HG03558 (cell line): ENCODE results near the gene ARHGAP27.

ENCODE experiments used
- ATAC-seq: cut with Tn5 transposase; IDR thresholded peaks from one replicate; pipeline ENCODE4 v1.9.1; 2021; ENCODE audit warnings: moderate number of reproducible peaks; ENCODE audit not compliant: unreplicated experiment; ENCODE audit errors: extremely low read depth

Gene ARHGAP27

DNA sequence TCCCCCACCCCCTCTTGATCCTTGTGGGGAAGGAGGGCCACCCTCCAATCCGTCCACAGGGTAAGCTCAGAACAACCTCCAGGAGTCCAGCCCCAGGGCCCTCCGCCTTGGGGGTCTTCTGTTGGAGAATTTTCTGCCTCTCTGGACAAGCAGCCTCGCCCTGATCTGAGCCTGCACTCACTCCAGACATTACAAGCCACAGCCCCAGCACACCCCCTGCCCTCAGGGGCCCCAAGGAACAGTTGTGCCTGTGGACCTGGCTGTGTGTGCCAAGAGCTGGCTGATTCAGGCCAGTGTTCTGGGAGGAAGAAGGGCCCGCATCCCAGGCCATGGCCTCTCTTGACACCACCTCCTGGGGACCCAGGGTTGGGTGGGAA lies 477 bp upstream of the ARHGAP27 start:
- no peak for ATAC-seq

DNA sequence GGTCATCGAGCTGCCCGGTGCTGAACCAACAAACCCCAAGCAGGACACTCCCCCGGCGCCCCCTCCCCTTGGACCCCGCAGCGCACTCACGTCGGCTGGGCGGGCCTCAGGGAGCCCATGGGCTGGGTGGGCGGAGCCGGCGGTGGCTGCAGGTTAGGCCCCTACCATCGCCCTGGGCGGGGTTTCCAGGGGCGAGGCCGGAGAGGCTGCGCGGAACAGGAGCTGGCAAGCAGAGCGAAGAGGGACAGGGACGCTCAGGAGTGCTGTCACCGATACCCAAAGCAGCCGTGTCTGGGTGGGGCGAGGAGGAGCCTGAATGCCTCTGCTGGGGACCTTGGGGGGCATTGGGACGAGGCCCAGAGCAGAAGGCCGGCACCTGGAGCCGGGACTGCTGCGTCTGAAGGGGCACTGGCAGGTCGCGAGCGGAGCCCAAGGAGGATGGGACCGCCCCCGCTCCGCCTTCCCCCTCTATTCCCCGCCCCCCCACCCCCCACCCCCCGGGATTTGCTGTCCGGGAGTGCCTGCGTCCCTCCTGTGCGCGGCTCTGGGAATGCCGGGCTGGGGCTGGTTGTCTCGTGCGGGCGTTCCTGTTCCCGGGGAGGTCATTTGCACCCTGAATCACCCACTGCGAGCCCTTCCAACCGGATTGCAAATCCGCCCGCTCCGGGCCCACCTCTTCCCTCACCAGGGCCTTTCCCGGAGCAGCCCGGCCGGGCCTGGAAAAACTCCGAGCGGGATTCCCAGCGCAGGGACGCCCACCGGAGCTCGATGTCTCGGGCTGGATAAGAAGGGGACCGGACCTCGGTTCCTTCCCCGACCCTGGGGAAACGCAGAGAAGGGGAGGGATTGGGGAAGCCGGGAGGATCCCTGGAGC lies 902 bp downstream of the ARHGAP27 start:
- no peak for ATAC-seq

DNA sequence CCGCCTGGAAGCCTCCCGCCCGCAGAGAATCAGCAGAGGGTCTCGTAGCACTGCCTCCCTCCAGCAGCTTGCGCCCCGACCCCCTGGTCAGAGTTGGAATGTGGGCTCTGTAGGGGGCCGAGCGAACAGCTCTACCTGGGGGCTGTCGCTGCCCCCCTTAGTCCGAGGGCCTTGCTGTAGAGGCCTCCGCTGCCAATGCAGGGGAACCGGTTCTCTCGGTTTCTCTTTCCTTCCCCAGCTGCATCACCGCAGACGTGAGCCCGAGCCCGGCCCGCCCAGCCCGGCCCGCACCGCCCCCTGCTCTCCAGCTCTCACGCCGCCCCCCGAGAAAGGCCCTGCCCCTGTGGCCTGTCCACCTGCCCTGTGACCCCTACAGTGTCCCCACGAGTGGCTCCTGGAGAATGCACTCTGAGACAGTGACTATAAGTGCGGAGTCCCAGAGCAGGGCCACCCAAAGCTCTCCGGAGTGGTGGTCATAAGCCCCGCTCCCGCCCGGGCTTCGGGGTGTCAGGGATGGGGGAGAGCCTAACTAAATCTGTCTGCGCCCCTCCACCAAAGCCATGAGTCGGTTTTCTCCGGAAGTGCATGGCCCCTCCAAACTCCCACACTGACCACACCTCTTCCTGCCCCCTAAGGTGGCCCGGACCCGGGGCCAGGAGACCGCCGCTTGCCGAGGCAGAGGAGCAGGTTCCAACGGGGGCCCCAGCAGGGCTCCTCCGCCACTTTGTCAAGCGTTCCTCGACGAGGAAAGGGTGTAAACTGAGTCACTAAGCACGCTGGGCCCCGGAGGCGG lies 1.7 kb downstream of the ARHGAP27 start:
- ATAC-seq: no peak

DNA sequence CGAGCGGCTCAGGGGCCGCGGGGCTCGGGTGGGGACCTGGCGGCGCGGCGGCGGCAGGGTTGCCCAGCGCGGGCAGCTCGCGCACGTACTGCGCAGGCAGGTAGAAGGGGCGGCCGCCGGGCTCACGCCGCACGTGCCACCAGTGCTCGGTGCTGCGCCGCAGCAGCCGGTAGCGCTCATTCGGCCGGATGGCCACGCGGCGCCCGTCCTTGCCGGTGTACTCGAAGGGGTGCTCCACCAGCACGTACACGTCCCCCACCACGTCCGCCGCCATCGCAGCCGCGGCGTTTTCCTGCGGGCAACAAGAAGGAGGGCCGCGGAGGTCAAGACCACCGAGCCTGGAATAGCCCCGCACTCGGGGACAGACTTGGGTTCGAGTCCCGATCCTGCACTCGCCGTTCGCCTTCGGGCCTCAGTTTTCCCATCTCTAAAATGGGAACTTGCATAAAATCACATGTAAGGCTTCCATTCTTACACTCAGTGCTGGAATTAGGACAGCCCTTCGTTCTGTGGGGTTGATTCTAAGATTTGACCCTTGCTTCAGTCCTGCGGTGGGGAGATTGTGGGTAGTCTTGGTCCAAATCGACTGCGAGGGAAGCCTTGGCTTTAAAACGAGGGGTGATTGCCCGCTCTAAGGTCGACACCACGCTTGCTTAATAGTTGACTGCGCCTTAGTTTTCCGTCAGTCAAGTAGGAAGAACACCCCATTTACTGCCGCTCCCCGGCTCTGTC lies 2.5 kb downstream of the ARHGAP27 start:
- ATAC-seq: no peak

DNA sequence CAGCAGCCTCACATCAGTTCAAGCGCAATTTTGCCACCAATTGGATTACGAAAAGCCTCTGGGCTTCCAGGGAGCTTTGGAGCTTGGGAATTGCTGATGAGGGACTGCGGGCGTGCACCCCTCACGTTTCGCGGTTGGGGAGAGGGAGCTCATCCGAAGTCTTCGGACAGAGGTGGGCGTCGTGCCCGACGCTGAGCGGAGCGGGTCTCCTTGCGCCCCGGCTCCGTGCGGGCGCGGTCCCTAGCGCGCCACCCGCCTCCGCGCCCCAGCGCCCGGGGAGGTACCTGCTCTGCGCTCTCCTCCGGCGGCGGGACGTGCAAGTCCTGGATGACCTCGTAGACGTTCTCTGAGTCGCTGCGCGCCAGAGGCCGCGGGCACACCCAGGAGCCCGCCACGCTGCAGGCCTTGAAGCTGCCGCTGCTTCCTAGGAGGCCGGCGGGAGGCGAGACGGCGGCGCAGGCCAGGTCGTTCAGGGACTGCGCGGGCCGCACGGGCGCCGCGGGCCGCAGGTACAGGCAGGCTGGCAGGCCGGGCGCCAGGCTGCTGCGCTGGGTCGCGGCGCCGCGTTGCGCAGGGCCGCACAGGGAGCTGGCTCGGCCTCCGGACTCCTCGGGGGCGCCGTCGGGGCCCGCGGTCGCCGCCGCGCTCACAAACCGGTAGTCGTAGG lies 3.2 kb downstream of the ARHGAP27 start:
- no peak for ATAC-seq

DNA sequence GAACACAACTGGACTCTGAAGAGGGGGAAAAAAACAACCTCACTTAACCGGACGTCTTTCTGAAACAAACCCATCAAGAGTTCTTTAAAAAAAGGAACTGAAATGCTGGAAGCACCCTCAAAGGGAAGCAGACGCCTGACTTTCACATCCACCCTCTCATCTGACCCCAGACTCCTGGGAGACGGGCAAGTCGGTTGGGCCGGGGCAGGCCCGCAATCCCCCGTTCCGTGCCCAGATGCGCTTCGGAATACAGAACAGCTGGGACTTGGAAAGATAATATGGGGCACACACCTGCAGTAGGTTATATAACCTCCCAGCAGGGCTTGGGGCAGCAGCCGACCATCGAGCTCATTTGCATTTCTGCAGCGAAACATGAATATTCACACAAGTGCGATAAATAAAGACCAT lies 3.7 kb downstream of the ARHGAP27 start:
- ATAC-seq: no peak

DNA sequence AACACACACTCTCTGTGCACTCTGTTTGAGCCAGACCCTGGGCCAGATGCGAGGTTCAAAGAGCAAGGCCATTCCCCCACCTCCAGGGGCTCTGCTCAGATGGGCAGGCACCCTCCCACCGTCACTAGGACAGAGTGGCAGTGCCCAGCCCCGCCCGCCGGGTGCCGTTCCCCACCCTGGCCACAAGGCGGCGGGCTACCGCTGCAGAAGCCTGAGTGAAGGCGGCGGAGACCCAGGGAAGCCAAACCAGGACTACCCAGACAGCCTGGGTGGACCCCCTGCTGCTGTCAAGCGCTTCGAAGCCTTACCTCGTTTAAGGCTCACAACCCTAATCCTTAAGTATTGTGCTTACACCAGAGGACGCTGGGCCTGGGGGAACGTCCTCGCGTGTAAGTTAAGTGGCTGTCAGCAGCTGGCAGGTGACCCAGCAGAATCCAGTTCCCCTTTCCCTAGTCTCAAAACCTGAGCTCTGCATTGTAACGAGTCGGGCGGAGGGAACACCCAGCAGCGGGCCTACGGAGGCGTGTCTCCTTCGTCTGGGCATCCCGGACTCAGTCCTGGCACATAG lies 4.5 kb downstream of the ARHGAP27 start:
- ATAC-seq: no peak

DNA sequence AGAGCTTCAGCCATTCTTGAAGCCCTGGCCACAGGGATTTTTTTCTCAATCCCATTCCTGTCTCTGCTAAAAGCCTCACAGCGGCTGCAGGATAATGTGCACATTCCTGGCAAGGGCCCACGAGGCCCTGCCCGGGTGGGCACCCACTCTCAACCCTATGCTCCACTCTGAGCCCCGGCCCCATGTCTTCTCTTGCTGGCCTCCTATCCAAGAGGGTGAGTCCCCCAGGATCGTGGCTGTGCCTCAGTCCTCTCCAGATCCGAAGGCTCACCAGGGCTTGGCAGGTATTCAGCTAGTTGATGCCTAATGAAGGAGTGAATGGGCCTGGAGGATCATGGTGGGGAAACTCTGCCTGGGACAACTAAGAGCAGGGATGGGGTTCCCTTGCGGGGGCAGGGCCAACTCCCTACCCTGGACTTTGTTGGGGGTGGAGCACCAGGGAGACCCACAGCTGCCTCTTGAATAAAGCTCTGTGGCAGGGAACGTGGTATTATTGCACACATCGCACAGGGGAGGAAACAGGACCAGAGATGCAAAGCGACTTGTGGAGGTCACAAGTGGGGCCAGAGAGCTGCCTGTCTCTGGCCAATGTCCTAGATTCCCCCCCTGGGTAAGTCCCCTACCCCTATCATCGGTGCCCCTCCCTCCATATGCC lies 5.4 kb downstream of the ARHGAP27 start:
- ATAC-seq: no peak

DNA sequence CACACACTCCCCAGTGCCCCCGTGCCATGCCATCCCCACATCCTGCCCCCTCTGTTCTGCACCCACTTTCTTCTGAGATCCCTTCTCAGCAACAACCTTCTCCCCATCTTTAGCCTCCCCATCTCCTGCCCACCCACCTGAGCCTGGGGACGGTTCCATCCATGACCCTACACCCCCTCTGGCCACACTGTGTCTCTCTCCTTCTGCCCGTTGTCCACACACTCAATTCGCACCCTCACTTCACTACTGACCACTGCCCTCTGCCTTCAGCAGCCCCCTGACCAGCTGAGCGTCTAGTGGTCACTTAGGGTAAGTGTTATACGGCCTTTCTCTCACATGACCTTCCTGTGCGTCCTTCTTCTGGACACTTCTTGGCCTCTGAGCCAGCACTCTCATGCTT lies 6.1 kb downstream of the ARHGAP27 start:
- no peak for ATAC-seq

DNA sequence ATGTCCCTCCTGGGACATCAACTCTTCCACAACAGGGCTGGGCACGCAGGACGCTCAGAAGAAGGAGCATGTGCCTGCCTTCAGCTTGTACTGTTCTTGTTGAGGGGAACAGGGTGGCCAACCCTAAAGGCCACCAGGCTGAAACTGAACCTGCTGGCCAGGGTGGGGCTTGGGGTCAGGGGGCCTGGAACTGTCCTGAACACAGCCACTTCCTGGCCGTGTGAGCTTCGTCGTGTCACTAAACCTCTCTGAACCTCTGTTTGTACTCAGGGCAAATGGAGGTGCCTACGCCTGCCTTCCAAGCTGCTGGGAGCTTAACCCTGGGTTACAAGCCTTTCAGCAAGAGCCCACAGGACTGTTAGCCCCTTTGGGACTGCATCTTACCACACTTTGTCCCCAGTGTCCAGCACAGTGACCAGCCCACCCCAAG lies 6.7 kb downstream of the ARHGAP27 start:
- ATAC-seq: no peak

DNA sequence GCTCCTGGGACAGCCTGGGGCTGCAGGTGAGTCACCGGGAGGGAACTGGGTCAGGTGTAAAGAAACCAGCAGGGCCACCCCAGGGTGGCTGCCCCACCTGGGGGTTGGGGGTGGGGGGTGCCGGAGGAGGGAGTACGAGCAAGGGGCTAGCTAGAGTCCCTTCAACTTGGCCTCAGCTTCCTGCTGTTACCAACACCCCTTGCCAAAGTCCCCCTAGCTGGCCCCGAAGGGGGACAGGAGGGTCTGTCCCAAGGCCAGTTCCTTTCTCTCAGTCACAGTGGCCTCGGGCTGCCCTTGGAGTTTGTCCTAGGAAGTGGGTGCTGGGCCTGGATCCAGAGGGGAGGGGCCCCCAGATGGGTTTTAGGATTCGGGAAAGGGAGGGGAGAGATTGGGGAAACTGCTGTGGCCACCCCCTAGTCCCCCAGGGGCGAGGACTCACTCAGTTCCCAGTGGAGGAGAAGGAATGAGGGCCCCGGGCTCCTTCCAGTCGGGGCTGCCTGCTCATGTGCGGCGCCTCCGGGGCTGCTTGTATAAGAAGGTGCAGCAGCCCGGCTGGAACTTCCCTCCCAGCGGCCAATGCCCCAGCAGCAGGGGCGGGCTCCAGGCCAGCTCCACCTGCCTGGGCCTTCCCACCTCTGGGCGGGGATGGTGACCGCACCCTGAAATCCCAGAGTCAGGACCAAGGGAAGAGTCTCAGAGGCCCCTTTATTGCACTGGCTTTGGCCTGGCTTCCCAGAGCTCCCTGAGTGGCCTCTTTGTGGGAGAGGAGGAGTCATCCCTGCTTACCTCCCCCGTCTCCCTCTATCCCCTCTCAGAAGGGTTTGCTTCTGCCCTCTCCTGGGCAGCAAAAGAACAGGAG lies 7.3 kb downstream of the ARHGAP27 start:
- ATAC-seq: no peak

DNA sequence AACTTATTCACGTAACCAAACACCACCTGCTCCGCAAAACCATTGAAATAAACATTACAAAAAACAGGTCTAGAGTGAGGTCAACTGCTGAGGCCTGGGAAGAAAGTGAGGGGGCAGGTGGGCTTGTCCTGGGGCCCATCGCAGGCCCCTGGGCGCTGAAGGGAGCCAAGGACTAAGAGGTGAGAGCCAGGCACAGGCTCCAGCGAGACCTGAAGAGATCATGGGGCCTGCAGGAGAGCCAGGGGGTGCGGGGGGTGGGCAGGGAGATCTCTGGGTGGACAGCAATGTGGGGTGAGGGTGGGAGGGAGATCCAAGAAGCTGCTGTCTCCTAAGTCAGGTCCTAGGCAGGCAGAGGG lies 7.9 kb downstream of the ARHGAP27 start:
- no peak for ATAC-seq

DNA sequence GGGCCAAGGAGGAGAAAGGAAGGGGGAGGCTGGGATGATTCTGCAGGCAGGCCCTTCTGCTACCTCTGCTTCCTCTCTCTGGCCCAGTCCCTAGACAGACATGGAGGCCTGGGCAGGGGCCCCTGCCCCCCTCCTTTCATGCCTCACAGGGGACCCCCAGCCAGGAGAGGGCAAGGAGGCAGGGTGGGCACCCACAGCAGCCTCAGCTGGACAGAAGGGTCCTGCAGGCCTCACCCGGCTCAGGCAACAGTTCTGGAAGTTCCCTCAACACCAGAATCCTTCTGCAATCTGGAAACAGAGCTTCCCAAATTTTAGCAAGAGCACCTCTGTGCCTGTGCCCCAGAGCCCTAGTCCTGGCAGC lies 8.7 kb downstream of the ARHGAP27 start:
- ATAC-seq: no peak

DNA sequence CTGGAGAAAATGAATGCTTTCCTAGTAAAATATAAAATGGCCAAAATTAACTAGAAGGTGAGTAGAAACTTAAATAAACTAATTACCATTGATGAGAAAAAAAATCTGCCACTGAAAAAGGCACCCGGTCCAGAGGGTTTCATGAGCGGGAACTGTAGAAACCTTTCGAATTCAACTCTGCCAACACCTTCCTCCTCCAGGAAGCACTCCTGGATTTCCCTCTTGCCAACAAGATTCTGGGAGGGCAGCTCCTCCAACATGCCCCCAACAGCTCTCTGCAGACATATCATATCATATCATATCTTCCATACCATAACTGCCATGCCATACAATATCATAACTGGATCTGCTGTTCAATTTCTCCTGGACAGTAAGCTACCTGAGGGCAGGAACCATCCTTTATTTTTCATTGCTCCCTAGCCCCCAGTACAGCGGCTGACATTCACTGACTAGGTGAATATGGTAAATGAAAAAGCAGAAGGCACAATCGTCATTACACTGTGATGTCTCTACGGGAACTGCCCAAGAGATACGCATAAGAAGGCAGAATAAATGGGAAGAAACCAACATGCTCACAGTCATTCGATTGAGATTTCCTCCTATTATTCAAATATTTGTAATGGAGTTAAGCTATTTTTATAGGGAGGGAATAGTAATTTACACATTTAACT lies 9.2 kb downstream of the ARHGAP27 start:
- no peak for ATAC-seq

DNA sequence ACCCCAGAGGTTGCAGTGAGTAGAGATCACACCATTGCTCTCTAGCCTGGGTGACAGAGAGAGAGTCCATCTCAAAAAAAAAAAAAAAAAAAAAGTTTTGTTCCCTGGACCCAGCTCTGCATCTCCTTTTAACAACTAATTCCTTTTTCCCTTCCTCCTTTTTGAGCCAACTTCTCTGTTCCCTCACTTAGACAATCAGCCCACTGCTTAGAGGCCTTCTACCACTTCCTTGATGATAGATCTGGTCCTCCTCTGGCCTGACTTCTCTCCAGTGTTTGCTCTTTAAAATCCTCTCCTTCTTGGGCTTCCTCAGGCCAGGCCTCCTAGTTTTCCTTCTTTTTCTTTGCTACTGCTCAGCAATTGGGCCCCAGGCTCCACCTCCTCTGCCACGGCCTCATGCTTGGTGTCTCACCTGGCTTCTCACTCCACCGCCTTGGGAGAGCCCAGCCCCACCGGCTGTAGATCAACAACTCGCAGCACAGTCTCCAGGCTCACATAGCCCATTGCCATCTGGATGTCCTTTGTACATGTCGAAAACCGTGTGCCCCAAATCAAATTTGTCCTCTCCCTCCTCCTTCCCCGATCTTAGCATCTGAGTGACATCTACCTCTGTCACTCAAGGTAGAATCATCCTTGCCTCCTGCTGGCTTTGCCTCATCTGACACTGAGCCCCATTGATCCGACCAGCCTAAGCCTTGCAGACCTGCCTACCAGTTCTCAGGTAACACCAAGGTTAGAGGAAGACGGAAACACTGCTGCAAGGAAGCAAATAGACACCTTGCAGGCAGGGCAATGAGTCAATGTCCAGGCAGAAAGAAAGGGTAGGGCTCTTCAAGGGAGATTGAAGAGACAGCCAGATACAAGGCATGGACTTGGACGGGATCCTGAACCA lies 17.4 kb downstream of the ARHGAP27 start:
- ATAC-seq: no peak

DNA sequence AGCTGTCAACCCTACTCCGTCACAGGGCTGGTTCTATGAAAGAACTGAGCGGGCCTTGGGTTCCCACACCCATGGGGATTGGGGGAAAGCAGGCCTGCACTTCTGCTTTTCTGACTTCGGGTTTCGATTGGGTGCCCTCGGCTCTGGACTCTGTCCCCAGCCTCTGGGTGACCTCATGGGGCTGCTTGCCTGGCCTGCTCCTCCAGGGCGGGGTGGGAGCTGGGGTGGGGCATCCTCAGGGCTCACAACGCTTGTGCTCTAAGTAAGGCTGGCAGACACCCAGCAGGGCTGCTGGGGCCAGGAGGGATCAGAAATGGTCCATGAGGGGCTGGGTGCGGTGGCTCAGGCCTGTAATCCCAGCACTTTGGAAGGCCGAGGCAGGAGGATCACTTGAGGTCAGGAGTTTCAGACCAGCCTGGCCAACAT lies 19.2 kb downstream of the ARHGAP27 start:
- no peak for ATAC-seq
